Measurements from ENCODE around the gene GRPEL1.
"Not testable (repeated sequence)": the region's sequence is repeated elsewhere in the genome, so short reads cannot be mapped to it uniquely, and the experiment has no call there.

GRPEL1 gene

DNA sequence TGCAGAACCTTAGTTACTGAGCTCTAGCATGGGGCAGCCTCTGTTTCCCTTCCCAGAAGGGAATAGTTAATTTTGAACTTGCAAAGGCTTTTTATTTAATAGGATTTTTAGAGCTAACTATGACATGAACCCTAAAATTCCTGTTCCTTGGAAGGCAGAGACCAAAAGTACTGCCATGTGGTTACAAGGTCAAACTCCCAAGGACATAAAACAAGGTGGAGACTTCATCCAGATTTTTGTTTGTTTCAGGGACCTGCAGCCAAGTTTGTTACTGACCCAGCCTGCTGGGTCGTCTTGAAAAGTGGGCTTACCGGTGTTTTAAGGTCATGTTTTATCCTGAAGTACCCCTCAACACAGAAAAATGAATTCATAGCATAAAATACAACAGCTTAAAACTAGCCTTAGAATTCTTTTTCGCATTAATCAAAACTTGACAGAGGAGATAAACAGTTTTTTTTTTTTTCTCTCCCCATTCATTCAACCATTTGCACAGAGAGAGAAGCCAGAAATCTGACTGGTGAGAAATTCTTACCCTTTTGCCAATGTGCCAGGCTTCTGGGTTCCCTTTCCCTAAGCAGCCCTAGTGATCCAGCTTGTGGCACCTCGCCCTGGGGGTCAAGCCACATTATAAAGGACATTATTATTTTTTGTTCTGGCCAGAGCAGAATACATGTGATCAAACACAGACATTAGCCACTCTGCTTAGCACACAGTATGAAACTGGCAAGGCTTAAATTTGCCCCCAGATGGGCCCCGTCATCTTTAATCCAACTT lies 21.5 kb upstream of the GRPEL1 start:
- no peak for FAIRE-seq

DNA sequence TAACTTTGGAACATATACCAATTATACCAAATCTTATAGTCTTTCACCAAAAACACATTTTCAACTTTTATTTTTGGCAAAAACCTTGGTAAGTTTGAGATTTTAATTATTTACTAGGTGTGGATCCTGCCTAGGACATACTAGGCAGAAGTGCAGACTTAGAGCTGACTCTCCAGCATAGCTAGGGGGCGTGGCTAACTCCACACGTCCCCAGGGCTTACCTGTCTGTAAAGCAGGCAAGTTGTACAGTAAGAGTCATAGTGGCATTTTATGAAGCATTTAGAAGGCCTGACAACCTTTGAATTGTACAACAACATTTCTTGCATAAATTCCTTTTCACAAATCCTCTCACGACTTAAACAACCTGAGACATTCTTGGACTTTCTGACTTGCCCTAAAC lies 19.2 kb upstream of the GRPEL1 start:
- no peak for FAIRE-seq

DNA sequence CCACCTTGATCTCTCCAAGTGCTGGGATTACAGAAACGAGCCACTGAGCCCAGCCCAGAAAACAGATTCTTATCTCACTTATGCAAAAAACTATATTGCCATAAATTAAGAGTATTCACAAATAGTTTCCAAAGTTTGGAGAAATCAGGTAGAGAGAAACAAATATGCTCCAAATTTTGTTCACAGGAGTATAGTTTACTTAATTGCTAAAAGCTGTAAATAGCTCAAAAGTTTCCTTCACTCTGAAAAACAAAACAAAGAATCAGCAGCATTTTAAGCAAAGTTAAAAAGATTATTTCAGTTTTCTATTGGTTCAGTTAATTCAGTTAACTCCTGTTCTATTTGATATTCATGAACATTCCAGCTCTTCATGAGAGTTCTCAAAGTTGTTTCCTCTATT lies 18.5 kb upstream of the GRPEL1 start:
- no peak for FAIRE-seq

DNA sequence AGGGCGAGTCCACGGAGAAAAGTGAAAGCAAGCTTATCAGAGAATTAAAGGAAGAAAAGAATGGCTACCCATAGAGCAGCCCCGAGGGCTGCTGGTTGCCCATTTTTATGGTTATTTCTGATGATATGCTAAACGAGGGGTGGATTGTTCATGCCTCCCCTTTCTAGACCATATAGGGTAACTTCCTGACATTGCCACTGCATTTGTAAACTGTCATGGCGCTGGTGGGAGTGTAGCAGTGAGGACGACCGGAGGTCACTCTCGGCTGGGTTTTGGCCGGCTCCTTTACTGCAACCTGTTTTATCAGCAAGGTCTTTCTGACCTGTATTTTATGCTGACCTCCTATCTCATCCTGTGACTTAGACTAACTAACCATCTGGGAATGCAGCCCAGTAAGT lies 16.7 kb upstream of the GRPEL1 start:
- not testable (repeated sequence) for FAIRE-seq

DNA sequence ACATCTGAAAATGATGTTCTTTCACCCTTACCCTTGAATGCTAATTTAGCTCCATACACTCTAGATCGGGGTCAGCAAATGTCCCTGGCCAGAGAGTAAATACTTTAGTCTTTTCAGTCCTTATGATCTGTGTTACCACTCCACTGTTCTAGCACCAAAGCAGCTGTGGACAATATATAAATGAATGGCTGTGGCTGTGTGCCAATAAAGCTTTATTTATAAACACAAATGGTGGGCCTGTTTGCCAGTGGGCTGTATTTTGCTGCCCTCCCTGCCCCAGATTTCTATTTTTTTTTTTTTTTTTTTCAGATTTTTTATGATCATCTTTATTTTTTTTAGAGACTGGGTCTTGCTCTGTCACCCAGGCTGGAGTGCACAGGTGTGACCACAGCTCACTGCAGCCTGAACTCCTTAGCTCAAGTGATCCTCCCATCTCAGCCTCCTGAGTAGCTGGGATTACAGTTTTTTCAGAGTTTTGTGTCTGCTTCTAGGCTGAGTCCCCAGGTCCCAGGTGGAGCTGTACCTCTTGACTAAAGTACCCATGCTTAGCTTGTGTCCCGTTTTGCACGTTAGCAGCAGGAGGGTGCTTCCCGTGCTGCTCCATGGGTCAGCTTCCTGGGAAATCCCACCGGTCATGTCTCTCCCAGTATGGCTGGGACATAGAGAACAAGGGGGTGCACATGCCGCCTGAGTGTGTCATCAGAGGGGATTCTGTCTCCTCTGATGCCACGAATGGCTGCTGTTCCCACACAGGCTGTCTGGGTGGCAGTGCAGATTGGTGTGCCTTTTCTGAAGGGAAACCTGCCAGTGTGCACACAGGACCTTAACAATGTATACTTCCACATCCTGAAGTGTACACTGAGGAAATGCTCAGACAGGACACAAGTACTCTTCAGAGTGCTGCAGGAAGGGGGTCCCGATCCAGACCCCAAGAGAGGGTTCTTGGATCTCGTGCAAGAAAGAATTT lies 16.0 kb upstream of the GRPEL1 start:
- no peak for FAIRE-seq

DNA sequence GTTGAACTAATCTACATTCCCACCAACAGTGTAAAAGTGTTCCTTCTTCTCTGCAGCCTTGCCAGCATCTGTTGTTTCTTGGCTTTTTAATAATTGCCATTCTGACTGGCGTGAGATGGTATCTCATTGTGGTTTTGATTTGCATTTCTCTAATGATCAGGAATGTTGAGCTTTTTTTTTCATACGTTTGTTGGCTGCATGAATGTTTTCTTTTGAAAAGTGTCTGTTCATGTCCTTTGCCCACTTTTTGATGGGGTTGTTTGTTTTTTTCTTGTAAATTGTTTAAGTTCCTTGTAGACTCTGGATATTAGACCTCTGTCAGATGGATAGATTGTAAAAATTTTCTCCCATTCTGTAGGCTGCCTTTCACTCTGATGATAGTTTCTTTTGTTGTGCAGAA lies 12.0 kb upstream of the GRPEL1 start:
- not testable (repeated sequence) for FAIRE-seq

DNA sequence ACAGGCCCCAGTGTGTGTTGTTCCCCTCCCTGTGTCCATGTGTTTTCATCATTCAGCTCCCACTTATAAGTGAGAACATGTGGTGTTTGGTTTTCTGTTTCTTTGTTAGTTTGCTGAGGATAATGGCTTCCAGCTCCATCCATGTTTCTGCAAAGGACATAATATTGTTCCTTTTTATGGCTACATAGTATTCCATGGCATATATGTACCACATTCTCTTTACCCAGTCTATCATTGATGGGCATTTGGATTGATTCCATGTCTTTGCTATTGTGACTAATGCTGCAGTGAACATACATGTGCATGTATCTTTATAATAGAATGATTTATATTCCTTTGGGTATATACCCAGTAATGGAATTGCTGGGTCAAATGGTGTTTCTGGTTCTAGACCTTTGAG lies 11.6 kb upstream of the GRPEL1 start:
- FAIRE-seq: not testable (repeated sequence)

DNA sequence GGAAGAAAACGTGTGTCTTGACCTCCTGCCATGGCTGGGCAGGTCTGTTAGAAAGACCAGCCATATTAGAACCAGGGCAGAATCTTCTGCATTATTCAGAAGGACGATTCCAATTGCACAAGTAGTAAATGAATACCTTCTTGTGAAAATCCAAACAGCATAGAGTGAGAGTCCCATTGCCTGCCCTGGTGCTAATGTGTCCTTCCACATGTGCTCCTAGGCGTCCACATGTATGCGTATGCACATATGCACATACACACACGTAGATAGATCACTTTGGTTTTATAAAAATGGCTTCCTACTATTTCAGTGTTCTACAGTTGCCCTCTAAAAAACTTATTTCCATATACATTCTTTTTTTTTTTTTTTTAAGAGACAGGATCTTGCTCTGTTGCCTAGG lies 10.2 kb upstream of the GRPEL1 start:
- no peak for FAIRE-seq

DNA sequence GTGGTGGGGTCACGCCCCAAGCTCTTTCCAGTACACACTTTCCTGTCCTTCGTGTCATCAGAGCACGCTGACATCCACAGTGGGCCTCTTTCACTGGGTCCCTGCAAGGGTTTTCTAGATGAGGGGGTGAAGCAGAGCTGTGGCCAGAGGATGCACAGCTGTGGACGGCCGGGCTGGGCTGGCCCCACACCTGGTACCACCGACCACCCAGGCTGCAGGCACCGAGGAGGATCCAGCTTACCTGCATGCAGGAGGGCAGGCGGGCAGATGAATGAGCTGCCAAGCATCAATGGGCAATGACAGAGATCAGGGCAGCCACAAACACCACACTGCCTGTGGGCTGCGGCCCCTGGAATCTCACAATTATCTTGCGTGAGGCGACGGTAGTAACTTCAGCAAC lies 9.5 kb upstream of the GRPEL1 start:
- no peak for FAIRE-seq

DNA sequence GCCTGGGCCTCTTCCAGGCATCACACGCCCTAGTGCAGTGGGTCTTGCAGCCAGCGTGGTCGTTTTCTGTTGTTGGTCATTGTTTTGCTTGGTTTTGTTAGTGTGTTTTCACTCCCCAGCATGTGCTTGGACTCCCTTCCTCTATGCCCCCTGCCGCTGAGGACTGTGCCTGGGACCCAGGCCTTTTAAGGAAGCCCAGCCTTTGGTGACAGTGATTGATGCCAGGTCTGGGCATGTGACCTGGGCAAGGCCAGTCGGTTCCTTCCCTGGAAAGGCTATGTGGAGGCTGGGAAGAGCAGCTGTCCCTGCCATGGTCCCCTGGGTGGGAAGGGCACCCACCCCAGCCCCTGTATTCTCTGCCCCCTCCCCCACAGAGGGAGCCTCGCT lies 8.8 kb upstream of the GRPEL1 start:
- no peak for FAIRE-seq

DNA sequence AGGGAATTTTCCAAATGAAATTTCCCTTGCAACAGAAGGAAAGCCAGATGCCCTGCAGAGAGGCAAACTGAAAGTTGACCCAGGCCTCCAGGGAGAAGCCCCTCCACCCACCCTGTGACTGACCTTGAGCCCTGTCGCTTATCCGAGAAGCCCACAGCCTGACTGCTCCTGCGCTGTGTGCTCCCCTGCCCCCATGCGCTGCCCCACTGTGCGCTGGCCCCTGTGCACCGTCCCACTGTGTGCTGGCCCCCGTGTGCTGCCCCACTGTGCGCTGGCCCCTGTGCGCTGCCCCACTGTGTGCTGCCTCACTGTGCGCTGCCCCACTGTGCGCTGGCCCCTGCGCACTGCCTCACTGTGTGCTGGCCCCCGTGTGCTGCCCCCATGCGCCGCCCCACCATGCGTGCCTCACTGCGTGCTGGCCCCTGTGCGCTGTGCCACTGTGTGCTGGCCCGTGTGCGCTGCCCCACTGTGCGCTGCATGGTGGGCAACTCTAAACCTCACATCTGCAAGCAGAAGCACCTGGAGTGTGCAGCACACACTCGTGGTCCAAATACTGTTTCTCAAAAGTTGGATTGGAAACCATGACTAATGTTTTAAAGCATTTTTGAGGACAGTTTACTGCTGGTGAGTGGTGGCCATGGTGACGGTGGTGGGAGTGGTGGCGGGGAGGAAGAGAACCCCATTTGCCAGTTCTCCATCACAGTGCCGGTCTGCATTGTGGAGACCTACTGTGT lies 8.3 kb upstream of the GRPEL1 start:
- FAIRE-seq: no peak

DNA sequence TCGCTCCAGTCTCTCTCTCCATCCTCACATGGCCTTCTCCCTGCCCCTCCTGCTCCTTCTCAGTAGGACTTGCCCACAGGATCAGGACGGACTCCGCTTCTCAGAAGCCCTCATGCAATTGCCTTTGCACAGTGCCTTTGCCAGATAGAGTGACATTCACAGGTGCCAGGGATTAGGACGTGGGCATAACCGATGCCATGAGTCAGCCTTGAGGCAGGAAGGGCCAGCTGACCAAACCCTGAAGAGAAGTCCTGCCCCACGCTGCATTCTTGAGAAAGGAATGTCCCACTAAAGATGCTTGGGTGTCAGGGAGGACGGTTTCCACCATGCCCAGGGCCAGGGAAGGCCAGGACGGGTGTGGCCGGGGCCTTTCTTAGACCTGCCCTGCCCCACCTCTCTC lies 6.6 kb upstream of the GRPEL1 start:
- FAIRE-seq: no peak

DNA sequence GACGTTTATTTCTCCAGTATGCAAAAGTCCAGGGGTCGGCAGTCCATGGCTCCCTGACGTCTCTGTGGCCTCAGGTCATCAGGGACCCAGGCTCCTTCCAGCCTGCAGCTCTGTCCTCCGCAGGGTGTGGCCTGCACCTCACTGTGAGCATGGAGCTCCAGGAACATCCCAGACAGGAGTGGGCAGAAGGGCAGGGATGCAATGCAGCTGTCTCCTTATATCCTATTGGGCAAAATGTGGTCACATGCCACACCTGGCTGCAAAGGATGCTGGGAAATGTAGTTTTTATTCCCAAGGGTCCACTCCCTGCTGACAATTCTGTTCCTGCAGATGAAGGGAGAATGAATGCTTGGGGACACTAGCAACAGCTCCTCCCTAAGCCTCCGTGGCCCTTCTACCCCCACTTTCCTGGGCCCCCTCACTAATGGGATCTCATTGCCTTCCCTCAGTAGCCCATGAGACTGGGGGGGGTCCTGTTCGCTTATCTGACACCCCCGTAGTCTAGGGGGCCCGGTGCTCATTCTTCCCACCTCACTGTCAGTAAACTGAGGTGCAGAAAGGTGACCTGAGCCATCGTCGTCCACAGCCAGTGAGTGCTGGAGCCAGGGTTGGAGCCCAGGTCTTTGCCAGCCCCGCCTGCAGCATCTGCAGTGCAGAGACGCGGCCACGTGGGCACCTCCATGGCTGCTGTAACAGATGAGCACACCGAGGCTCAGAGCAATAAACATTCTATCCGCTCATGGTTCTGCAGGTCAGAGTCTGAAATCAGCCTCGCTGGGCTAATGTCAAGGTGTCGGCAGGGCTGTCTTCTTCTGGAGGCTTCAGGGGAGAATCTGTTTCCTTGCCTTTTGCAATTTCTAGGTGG lies 5.9 kb upstream of the GRPEL1 start:
- FAIRE-seq: no peak

DNA sequence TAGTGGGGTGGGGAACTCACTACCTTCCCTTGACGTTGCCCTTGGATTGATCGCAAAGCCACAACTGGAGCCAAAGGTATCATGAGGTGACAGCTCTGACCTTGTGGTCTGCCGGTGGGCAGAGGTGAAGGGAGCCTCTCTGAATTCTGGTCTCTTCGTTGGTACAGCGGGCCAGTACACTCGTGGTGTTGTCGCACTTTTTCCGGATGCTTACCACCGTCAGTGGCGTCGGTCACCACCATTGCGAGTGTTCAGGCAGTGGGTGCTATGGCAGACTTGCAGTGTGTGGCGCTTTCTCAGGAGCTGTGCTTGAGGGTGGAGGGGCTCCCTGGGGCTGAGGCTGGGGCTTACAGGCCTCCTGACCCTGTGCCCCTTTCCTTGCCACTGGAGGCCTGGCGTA lies 5.2 kb upstream of the GRPEL1 start:
- FAIRE-seq: no peak

DNA sequence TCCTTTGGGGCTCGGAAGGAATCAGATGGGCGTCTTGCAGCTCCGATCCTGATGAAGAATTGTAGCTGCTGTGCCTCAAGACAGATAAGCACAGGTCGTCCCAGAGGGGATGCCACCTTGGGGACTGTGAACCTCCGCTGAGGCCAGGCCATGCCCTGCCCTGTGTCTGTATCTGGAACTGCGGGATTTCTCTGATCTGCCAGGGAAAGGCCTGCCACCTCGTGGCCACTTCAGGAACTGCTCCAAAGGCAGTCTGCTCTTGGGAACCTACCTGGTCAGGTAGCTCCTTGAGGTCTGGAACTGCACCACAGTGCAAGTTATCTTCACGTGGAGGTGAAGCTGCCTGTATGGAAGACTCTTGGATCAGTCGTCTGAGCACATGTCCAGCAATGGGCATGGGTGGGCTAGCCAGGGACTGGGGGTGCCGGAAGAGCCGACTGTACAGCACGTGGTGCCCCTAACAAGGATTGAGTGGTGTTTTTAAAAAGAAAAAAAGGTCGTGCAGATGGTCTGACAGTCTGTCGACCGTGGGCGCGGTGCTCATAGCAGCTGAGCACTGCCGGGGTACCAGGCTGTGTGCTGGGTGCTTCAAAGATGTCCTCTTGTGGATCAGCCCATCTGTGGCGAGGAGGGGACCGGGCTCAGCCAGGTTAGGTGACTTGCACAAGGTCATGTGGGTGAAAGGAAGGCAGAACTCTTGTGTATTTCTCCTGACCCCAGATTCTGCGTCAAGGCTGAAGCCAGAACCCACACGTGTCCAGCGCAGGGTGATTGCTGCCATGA lies 3.1 kb upstream of the GRPEL1 start:
- FAIRE-seq: no peak

DNA sequence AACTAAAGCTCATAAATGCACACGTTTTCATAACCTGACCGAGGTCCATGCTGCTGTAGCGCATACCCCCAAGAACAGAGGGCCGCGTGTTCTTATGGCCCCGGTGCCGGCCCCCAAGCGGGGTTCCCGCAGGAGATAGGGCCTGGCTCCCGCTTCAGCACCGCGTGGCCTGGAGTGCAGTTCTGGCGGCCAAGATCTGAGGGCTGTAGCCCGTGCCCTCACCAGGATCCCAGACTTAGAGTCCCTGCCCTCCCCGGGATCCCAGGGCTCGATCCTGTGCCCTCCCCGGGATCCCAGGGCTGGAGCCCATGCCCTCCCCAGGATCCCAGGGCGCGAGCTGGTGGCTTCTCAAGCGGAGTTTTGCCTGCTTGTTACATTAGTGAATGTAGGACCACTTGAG lies 1.0 kb upstream of the GRPEL1 start:
- FAIRE-seq: no peak

DNA sequence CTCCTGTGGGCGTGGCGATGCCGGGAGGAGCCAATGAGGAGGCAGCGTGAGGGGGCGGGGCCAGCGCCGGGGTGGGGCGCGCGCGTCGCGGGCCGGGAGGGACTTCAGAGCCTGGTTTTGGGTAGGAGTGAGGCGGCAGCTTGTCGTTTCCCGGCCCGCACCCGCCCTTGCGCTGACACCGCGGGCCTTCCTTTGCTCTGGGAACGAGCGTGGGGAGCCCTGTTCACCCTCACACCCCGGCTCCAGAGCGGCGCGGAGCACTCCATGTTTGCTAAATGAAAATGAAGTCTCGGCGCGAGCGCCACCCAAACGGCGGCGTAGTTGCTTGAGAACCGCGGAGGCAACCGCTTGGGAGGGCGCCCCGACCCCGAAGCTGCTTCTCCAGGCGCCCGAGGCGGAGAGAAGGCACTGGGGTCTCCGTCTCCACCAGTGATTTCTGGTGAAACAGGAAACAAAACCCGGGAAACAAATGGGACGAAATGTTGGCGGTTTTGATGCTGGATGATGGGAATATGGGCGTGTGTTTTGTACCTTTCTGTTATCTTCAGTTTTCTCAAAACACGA lies 497 bp upstream of the GRPEL1 start:
- FAIRE-seq: no peak

DNA sequence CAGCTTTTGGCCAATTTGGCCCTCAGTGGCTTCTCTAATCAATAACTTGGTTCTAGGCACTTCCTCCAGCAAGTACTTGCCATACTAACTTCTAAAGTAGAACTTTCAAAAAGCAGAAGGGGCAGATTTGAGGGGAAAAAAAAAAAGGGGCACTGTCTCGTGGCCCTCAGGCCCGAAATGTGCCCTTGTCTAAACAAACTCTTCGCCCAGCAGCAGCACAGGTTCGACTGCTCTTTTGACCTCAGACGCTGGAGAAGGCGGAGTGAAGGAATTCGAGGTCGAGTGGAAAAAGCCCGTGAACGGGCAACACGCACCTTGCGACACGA lies 775 bp downstream of the GRPEL1 start:
- FAIRE-seq: no peak

DNA sequence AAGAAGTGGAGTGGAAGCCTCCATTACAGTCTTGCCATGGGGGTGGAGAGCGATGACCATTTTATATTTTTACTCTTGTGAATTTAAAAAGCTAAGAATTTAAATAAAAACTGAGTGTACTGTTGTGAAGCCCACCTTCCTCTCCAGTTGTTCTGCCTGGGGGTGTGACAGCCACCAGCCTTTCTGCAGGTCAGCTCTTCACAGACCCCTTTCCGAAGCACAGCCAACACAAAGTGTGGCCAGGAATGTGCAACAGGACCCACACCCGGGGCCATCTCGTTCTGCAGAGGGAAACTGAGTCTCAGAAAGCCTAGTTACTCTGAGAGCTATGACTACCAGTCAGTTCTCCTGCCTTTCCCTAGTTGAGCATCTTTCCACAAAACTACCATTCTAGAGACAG lies 1.4 kb downstream of the GRPEL1 start:
- no peak for FAIRE-seq

DNA sequence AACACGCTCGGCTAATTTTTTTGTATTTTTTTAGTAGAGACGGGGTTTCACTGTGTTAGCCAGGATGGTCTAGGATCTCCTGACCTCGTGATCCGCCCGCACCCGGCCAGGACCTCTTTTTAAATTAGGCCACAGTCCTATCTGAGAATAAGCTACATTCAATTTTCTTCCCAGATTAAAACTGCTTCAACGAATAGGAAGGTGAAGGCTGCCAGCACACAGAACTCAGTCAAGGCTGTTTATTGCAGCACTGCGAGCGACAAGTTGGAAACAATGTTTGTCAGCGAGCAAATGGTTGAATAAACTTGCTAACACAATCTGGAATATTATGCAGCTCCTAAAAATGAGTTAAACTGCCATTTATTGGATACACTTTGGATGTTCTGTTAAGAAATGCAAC lies 1.9 kb downstream of the GRPEL1 start:
- FAIRE-seq: no peak

DNA sequence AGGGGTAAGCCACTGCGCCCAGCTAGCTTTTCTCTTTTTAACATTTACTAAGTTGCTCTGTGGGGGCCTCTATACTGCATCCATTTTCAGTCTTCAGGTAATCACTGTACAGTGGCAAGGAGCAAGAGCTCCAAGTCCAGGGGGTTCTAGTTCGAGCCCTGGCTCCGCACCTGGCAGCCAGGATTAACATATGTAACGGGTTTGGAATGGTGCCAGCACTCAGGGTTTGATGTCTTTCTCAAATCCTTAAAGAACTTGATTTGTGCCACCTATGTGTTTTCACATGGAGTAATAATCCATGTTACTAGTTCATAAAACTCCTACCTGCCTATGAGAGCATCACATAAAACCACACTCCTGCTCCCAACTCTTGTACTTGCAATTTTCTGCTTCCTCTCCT lies 4.5 kb downstream of the GRPEL1 start:
- FAIRE-seq: no peak

Measured in colon (tissue), 2 donors.